Measurements from ENCODE around the gene FBN1.

The FBN1 gene

DNA sequence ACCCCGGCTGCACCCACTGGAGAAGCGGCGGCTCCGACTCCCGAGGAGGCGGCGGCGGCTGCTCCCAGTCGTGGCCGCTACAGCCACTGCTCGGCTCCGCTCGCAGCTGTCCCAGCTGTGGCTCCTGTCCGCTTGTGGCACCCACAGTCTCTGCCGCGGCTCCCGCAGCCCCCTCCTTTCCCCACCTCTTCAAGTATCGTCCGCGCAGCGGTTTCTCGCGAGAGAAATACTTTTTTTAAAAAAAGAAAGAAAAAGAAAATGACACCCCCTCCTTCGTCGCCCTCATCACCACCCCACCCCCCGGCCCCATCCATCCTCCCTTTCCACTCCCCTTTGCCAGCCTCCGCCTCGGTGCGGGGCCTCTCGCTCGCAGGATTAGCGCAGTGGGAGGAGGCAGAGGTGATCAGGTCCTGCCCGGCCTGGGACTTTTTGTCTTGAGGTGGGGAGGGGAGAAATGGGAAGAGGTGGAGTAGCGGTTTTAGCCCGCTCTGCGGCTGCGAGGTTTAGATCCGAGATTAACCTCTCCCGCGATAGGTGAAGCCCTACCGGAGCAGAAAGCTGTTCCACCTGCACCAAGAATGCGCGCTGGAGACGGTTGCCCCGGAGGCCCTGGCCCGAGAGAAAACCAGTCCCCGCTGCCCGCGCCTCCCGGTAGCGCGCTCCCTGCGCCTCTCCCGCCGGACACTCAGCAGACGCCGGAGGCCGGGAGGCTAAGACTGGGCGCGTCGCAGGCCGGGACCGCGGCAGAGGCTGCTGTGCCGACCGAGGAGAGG, at the start of gene FBN1:
FBN1 (minus strand) TSS at position 152 of the 773 bp plus-strand sequence. CDS start 940 bp downstream, outside the sequence.
- peak; percentile 92 for DNase-seq

- DNase-seq: no peak
Observed at GRCh38 chr15:48693484-48693883, 48.0 kb upstream of the FBN1 start.

GRCh38 chr15:48688493-48688892, 43.0 kb upstream of the FBN1 start:
- no peak for DNase-seq

- DNase-seq: no peak
Observed at GRCh38 chr15:48683991-48684765, 38.7 kb upstream of the FBN1 start.

- DNase-seq: no peak
Observed at GRCh38 chr15:48682942-48683651, 37.6 kb upstream of the FBN1 start.

GRCh38 chr15:48681353-48681752, 35.8 kb upstream of the FBN1 start:
- DNase-seq: no peak

DNA sequence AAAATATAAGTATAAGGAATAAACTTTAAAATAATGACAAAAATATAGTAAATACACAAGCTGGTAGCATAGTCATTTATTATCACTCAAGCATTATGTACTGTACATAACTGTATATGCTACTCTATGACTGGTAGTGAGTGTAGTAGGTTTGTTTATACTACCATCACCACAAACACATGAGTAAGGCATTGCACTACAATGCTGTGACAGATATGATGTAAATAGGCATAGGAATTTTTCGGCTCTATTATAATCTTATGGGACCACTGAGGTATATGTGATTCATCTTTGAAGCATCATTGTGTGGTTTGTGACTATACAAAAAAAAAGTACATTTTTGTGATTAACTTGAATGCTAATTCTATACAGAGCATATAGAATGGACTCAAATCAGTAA, 35.3 kb upstream of the FBN1 start:
- DNase-seq: no peak

GRCh38 chr15:48679952-48680351, 34.4 kb upstream of the FBN1 start:
- no peak for DNase-seq

- no peak for DNase-seq
Observed at GRCh38 chr15:48678851-48679250, 33.3 kb upstream of the FBN1 start.

DNA sequence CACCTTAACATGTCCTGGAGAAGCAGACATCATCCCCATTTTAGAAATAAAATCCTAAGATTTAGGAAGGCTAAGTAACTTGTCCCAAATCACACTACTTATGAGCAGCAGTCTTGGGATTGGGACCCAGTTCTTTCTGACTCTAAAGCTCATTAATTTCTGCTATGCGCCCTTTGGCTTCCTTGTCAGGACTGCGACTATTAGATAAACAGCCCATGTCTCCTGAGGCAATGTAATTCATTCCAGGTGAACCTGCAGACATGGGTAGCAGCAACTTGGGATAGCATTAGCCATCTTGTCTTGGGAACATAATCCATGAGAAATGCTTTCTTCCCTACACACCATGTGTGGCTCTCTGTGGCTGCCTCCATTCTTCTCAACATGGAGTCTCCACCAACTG, 32.3 kb upstream of the FBN1 start:
- no peak for DNase-seq

GRCh38 chr15:48675436-48675835, 29.9 kb upstream of the FBN1 start:
- DNase-seq: no peak

DNA sequence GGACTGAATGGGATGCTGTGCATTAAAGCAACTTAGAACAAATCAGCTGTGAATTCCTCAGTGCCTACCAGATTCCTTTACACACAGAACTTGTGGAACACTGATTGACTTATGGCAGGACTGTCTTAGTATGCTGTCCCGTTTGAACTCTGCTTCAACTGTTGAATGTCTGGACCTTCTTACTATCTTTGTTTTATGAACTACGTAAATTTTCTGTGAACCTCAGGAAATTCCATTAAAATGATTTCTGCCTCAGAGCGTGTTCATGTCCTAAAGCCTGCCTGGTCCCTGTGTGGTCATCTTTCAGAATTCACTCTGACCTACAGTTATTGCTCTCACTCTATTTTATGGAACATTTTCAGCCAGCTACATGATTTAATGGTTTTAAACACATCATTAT, 29.4 kb upstream of the FBN1 start:
- no peak for DNase-seq

- DNase-seq: no peak
Observed at GRCh38 chr15:48672206-48672605, 26.7 kb upstream of the FBN1 start.

DNA sequence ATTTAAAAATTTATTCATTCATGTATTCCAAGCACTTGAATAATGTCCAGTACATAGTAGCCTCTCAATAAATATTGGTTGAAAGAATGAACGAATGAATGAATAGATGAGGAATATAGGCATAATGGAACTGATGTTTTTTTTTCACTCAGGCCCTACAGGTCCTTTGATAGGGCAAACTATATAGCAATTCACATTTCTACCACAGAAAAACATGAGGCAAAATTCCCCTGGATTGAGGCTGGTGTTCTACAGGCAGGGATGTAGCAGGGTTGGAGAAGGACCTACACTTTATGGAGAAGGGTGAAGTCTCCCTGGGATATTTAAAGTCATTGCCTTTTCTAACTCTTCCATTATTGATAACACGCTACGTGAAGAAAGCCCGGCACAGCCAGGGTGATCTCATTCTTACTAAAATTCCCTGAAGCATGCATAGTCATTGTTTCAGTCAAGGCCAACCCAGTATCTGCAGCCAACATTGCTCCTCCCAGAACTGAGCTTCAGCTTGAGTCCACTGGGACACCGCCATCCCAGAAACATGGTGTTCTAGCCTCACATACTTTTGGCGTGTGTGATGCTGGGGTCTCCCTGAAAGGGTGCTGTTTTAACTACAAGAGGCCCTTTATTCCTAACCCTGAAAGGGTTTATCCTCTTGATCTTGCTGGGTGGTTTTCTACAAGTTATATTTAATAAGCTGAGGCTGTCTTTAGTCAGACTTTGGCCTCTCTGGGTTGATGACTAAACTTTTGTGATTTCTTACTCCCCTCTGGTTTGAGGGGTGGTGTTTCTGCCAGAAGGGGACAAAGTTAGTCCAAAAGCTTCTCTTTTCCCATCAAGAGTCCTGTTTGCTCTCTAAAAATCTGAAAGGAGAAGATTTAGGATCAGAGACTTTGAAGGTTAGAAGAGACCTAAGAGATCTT, 25.9 kb upstream of the FBN1 start:
- peak; percentile 55 for DNase-seq

DNA sequence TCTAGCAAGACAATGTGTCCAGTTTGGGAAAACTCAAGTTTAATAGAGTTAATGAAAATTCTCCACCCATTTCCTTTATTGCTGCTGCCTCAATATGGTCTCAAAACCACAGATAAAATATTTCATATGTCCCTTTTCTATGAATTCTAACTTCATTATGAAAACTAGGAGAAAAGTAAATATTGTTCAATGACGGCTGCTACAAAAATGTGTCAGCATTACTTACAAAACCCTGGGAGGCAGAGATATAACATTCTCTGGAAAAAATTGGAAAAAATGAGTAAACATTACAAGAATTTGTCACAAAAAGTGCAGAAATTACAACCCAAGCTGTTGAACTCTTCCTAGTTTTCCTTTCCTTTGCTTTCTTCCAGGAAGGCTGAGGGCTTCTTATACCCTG, 22.2 kb upstream of the FBN1 start:
- DNase-seq: no peak

DNA sequence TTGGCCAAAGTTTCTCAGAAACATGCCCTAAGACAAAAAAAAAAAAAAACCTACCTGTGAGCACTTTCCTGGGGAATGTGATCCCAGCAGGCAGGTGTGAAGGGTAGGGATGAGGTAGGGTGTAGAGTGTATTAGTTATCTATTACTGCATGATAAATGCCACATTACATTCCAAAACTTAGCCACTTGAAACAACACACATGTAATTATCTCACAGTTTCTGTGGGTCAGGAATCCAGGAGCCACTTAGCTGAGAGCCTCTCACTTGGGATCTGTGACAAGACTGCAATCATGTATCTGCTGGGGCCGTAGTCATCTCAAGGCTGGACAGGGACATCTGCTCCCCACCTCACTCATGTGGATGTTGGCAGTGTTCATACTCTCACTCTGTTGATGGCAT, 18.9 kb upstream of the FBN1 start:
- no peak for DNase-seq

DNA sequence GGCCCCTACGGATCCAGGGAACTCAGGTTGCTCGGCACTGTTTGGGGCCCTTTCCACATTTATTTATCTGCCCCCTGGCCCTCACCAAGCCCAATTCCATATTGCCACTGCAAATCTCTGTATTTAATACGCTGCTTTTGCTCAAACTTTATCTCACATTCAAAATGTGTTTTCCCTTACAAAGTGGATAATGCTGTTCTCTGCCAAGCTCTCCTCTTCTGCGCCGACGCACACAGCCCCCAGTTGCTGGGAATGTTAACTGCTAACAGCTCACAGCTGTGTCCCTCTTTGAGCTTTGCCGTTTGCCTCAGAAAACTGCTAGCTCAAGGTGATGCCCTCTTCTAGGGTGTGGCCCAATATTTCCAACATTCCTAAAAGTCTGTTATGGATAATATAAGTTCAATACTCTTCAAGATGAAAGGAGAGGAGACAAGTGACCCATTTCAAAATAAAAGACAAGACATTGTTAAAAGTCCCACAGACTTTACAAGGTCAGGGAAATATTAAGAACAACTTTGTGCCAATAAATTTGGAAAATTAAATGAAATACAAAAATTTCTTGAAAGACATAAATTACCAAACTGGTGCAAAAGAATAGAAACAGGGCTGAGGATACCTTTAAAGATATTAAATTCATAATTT, 12.6 kb upstream of the FBN1 start:
- DNase-seq: no peak

GRCh38 chr15:48654801-48655200, 9.3 kb upstream of the FBN1 start:
- DNase-seq: no peak

DNA sequence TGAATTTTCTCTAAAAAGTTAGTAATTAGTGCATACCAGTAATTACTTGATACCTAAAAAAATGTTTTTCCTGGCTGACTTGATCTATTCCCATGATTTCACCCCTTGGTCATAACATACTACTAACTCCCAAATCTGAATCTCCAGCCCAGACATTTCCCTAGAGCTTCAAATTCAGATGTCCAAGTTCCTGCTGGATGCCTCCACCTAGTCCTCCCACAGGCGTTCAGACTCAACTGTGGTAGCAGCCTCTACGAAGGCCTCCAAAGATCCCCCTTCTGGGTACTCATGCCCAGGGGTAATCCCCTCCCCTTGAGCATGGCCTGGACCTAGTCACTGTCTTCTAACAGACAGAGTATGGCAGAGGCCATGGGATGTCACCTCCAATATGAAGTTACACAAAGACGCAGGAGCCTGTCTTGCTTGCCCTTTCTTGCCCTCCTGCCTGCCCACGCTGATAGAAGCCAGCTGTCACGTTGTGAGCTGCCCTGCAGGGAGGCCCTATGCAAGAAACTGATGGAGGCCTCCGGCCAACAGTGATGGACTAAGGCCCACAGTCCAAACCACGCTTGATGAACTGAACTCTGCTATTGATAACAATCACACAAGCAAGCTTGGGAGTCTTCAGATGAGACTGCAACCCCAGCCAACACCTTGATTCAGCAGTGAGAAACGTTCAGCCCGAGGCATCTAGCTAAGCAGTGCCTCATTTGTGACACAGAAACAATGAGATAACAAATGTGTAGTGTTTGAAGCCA, 8.6 kb upstream of the FBN1 start:
- DNase-seq: no peak

- DNase-seq: no peak
Observed at GRCh38 chr15:48653216-48653615, 7.7 kb upstream of the FBN1 start.

GRCh38 chr15:48652510-48653076, 7.1 kb upstream of the FBN1 start:
- DNase-seq: no peak
